ENCODE data around the gene MTUS2.

The MTUS2 gene

DNA sequence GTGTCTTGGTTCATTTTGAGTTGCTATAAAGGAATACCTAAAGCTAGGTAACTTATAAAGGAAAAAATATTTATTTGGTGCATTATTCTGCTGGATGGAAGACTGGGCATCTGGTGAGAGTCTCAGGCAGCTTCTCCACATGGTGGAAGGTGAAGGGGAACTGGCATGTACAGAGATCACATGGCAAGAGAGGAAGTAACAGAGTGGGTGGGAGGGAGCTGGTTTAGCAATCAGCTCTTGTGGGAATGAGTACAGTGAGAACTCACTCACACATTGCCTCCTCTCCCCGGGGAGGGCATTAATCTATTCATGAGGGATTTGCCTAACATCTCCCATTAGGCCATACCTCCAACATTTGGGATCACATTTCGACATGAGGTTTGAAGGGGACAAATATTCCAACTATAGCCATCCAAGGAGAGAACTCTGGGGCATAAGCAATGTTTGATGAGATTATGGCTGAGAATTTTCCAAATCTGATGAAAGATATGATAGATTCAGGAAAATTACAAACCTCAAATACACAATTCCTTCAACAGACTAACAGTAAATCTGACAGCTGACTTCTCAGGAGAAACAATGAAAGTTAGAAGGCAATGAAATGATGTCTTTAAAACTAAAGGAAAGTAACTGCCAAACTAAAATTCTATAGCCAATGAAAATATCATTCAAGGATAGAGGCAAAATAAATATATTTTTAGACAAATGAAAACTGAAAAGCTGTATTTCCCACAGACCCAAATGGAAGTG lies 52.5 kb downstream of the MTUS2 start:
- H3K27ac ChIP-seq, result no peak overlapping the region
- TF ChIP-seq, protein P1, sequence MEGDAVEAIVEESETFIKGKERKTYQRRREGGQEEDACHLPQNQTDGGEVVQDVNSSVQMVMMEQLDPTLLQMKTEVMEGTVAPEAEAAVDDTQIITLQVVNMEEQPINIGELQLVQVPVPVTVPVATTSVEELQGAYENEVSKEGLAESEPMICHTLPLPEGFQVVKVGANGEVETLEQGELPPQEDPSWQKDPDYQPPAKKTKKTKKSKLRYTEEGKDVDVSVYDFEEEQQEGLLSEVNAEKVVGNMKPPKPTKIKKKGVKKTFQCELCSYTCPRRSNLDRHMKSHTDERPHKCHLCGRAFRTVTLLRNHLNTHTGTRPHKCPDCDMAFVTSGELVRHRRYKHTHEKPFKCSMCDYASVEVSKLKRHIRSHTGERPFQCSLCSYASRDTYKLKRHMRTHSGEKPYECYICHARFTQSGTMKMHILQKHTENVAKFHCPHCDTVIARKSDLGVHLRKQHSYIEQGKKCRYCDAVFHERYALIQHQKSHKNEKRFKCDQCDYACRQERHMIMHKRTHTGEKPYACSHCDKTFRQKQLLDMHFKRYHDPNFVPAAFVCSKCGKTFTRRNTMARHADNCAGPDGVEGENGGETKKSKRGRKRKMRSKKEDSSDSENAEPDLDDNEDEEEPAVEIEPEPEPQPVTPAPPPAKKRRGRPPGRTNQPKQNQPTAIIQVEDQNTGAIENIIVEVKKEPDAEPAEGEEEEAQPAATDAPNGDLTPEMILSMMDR (conservative IDR thresholded peaks at IDR 0.05), result no peak

DNA sequence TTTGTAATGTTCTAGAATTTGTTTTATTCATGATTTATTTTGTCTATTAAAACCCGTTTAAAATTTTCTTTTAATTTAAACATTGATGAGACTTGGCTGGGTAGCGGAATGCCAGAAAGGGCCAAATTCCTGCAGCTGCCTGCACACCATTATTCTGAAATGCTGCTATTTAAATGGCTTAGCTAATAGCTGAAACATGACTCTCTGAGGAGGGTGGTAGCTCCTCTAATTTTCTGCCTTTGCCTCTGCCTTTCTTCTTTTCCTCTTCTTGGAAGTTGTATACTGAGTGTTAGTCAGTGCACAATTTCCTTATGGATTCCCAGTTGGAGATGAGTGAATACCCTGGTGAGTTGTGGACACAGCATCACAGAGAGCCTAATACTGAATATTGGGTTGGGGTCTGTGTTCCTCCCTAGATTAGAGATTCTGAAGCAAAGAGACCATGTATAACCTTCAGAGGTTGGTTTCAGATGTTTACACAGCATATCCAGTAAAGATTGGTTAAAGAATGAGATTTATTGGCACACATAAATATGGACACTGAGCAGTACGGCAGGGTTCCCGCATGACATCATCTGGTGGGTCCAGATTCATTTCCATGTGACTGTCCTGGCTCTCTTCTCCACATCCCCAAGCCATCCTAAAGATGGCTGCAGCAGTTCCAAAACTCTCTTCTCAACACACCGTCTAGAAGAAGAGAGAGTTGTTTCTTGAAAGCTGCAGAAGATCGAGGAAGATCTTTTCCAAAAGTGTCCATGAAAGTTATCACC lies 55.9 kb downstream of the MTUS2 start:
- H3K27ac ChIP-seq, result no peak overlapping the region
- TF ChIP-seq, protein P1 (conservative IDR thresholded peaks at IDR 0.05), result no peak

DNA sequence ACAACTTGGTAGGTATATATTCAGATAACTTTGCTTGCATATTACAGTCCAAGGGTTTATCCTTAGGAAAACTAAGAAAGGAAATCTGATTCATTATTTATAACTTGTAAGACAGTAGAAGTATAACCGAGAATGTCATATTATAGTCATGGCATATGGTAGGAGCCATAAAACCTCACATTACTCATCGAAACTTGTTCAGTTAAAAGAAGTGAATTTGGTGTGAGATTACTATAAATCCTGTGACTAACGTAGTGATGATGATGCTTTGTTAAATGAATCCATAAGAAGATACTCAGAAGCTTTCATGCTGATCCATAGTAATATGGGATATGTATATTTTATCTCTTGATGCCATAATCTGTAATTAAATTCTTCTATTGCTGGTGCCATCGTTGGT lies 57.3 kb downstream of the MTUS2 start:
- TF ChIP-seq, protein P1 (conservative IDR thresholded peaks at IDR 0.05), result no peak
- H3K27ac ChIP-seq, result no peak overlapping the region

DNA sequence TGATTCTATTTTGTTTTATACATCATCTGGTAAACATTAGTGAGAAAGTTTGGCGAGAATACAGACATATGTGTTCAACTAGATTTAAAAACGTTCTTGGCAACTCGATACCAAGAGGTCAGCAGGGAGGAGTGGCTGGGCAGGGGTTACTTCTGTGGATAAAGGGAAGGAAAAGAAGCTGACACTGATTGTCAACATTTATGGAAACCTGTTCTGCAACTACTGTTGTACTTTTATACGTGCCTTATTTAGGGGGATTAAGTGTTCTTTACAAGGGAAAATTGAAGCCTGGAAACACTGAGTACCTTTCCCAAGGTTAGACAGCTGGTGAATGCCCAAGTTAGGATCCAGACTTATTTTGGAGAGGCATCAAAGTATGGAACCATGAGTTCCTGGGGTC lies 65.0 kb downstream of the MTUS2 start:
- peak overlapping the region; percentile 90 for H3K27ac ChIP-seq
- TF ChIP-seq, protein P1 (conservative IDR thresholded peaks at IDR 0.05), result no peak

DNA sequence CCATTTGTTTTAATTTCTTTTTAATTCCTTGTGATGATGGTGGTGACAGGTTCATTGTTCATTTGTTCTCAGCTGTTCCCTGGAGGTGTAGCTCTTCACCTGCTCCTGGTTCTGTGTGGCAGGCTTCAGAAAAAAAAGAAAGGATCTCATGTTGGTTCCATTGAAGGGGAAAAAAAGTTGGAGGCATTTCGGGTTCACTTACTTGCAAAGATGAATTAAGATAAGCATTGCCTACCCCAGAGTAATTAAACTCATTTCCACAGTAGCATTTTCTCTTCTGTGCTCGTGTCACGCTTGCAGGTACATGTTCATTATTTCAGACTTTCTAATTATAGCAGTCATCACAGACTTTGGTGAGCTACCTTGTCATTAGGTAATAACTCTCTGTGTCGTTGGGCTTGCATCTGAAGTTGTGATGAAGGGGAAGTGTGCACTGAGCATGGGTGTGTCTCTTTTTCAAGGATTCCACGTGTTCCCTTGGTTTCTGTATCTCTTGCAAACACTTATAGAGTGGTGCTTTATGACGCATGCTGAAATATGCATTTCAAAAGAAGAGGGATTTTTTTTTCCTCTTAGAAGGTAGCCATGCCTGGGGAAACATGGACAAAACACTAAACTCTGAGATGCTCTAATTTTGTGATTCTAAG lies 69.1 kb downstream of the MTUS2 start:
- no peak overlapping the region for H3K27ac ChIP-seq
- TF ChIP-seq, protein P1 (conservative IDR thresholded peaks at IDR 0.05), result no peak

DNA sequence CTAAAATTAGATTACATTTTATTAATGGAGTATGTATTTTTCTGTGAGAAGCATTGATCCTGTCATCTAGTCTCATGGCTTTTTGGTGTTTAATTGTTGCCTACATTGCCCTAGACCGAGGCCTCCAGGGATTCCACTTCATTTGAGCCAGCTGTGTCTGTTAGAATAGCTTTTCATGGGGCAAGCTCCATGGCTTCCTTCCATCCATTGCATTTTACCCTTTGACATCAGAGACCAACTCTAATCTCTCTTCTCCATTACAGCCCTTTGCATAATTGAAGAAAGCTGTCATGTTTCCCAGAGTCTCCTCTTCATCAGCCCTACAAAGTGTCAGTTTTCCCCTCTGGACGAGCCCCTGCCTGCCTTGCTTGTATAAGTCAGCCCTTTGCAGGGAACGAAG lies 70.6 kb downstream of the MTUS2 start:
- no peak overlapping the region for H3K27ac ChIP-seq
- TF ChIP-seq, protein P1 (conservative IDR thresholded peaks at IDR 0.05), result no peak

DNA sequence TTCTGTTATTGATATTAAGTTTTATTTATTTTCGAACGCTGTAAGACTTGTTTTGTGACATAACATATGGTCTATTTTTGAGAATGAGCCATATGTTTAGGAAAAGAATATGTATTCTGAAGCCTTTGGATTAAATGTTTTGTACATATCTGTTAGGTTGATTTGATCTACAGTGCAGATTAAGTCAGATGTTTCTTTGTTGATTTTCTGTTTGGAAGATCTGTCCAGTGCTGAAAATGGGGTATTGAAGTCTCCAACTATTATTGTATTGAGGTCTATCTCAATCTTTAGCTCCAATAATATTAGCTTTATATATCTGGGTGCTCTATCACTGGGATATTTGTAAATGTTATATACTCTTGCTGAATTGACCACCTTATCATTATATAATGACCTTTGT lies 97.9 kb downstream of the MTUS2 start:
- TF ChIP-seq, protein P1 (conservative IDR thresholded peaks at IDR 0.05), result no peak
- no peak overlapping the region for H3K27ac ChIP-seq
